ENCODE data around the gene OLFML1.
"Not testable (repeated sequence)": the region's sequence is repeated elsewhere in the genome, so short reads cannot be mapped to it uniquely, and the experiment has no call there.

The OLFML1 gene

GRCh38 chr11:7512525-7513233 lies 27.4 kb downstream of the OLFML1 start:
- no peak for DNase-seq (ENCODE audit: low read depth in 2 of 2)

- DNase-seq (ENCODE audit: low read depth in 2 of 2), result peak; percentile 52 to 76
These were observed 28.2 kb downstream of the OLFML1 start, which contains the start of gene PPFIBP2 for GRCh38 chr11:7513234-7514098. PPFIBP2 (plus strand) TSS chr11:7513999; CDS start chr11:7549476, 35,477 bp downstream.

- DNase-seq (ENCODE audit: low read depth in 2 of 2), result no peak
These were observed 28.8 kb downstream of the OLFML1 start for GRCh38 chr11:7514099-7514591.

- DNase-seq (ENCODE audit: low read depth in 2 of 2), result no peak
These were observed 30.2 kb downstream of the OLFML1 start for GRCh38 chr11:7515447-7515886.

GRCh38 chr11:7516475-7516874 lies 31.2 kb downstream of the OLFML1 start:
- no peak for DNase-seq (ENCODE audit: low read depth in 2 of 2)

- not testable (repeated sequence) for DNase-seq (ENCODE audit: low read depth in 2 of 2)
These were observed 32.4 kb downstream of the OLFML1 start for GRCh38 chr11:7517743-7518142.

GRCh38 chr11:7518811-7519562 lies 33.7 kb downstream of the OLFML1 start:
- no peak for DNase-seq (ENCODE audit: low read depth in 2 of 2)

GRCh38 chr11:7520011-7520942 lies 35.0 kb downstream of the OLFML1 start:
- no peak for DNase-seq (ENCODE audit: low read depth in 2 of 2)

GRCh38 chr11:7520981-7521487 lies 35.7 kb downstream of the OLFML1 start:
- DNase-seq (ENCODE audit: low read depth in 2 of 2), result no peak

GRCh38 chr11:7522121-7522520 lies 36.8 kb downstream of the OLFML1 start:
- no peak for DNase-seq (ENCODE audit: low read depth in 2 of 2)

- no peak for DNase-seq (ENCODE audit: low read depth in 2 of 2)
These were observed 37.2 kb downstream of the OLFML1 start for GRCh38 chr11:7522546-7522945.

GRCh38 chr11:7523416-7524210 lies 38.3 kb downstream of the OLFML1 start:
- no peak for DNase-seq (ENCODE audit: low read depth in 2 of 2)

- DNase-seq (ENCODE audit: low read depth in 2 of 2), result no peak
These were observed 39.3 kb downstream of the OLFML1 start for GRCh38 chr11:7524462-7525235.

- no peak for DNase-seq (ENCODE audit: low read depth in 2 of 2)
These were observed 40.1 kb downstream of the OLFML1 start for GRCh38 chr11:7525424-7525823.

GRCh38 chr11:7527029-7527428 lies 41.7 kb downstream of the OLFML1 start:
- no peak for DNase-seq (ENCODE audit: low read depth in 2 of 2)

GRCh38 chr11:7528514-7529049 lies 43.3 kb downstream of the OLFML1 start:
- DNase-seq (ENCODE audit: low read depth in 2 of 2), result no peak

- DNase-seq (ENCODE audit: low read depth in 2 of 2), result no peak
These were observed 44.8 kb downstream of the OLFML1 start for GRCh38 chr11:7530013-7530640.

- no peak for DNase-seq (ENCODE audit: low read depth in 2 of 2)
These were observed 45.7 kb downstream of the OLFML1 start for GRCh38 chr11:7531011-7531410.

Measured in stimulated activated CD4-positive, alpha-beta T cell treated with anti-CD3 and anti-CD28 coated beads, Interleukin-15, amount 100 ng/mL, for 48 hours (primary cell).